ENCODE measurements around the gene ITPR1. TPM values are rescaled to one million over a fixed set of nuclear protein-coding genes. Genes with fewer than 3 reads are reported as not detected.
A peak's percentile ranks its signal among the peaks of the same experiment; 100 is the strongest.

Gene ITPR1
- total RNA-seq, 2 donors from 2014 or later = 254 to 283 TPM

GRCh38 chr3:4520033-4520816 is 27.1 kb downstream of the ITPR1 start:
- TF ChIP-seq CTCF (IDR thresholded peaks at IDR 0.05) = no peak
- H3K9me3 ChIP-seq = no peaks in the 10 kb centered on the region
- H3K27ac ChIP-seq = peak overlapping the region; percentile 70 to 78
- no peak for DNase-seq (ENCODE audit: low spot score)
- peaks cover 65 to 86% of the 10 kb centered on the region in 2 donors for H3K4me1 ChIP-seq (ENCODE audit: control insufficient read depth in 1 of 2, low read depth in 2 of 2)
- no peaks in the 10 kb centered on the region for H3K36me3 ChIP-seq
- ATAC-seq (ENCODE audit: insufficient number of reproducible peaks, low FRiP score, low read depth) = no peak
- H3K4me3 ChIP-seq = peak overlapping the region; percentile 3
- H3K27me3 ChIP-seq (replicated peaks; ENCODE audit: insufficient read depth) = no peaks in the 10 kb centered on the region

- no peak overlapping the region for H3K4me3 ChIP-seq
- no peak for TF ChIP-seq CTCF (IDR thresholded peaks at IDR 0.05)
- H3K36me3 ChIP-seq = no peaks in the 10 kb centered on the region
- no peaks in the 10 kb centered on the region for H3K27me3 ChIP-seq (replicated peaks; ENCODE audit: insufficient read depth)
- no peaks in the 10 kb centered on the region for H3K9me3 ChIP-seq
- DNase-seq (ENCODE audit: low spot score) = no peak
- peak overlapping the region; percentile 1 to 29 for H3K27ac ChIP-seq
- ATAC-seq (ENCODE audit: insufficient number of reproducible peaks, low FRiP score, low read depth) = no peak
- H3K4me1 ChIP-seq (ENCODE audit: control insufficient read depth in 1 of 2, low read depth in 2 of 2) = peaks cover 41 to 63% of the 10 kb centered on the region in 2 donors
These were observed 29.8 kb downstream of the ITPR1 start for GRCh38 chr3:4522947-4523346.

GRCh38 chr3:4523710-4524698 is 30.9 kb downstream of the ITPR1 start:
- H3K27me3 ChIP-seq (replicated peaks; ENCODE audit: insufficient read depth) = no peaks in the 10 kb centered on the region
- no peak for TF ChIP-seq CTCF (IDR thresholded peaks at IDR 0.05)
- peak overlapping the region; percentile 65 to 75 for H3K27ac ChIP-seq
- no peaks in the 10 kb centered on the region for H3K9me3 ChIP-seq
- peaks cover 38 to 63% of the 10 kb centered on the region in 2 donors for H3K4me1 ChIP-seq (ENCODE audit: control insufficient read depth in 1 of 2, low read depth in 2 of 2)
- H3K4me3 ChIP-seq = peak overlapping the region; percentile 23
- DNase-seq (ENCODE audit: low spot score) (no peak), ATAC-seq (ENCODE audit: insufficient number of reproducible peaks, low FRiP score, low read depth) (no peak)
- no peaks in the 10 kb centered on the region for H3K36me3 ChIP-seq

- H3K4me1 ChIP-seq (ENCODE audit: control insufficient read depth in 1 of 2, low read depth in 2 of 2) = peaks cover 23 to 57% of the 10 kb centered on the region in 2 donors
- no peak overlapping the region for H3K27ac ChIP-seq
- no peak for ATAC-seq (ENCODE audit: insufficient number of reproducible peaks, low FRiP score, low read depth)
These were observed 32.5 kb downstream of the ITPR1 start for GRCh38 chr3:4525560-4526223.

More at GRCh38 chr3:4525560-4526223, 32.5 kb downstream of the ITPR1 start:
- Histone ChIP-seq H3K4me3 (no peak overlapping the region), H3K36me3 (no peaks in the 10 kb centered on the region), H3K9me3 (no peaks in the 10 kb centered on the region), H3K27me3 (replicated peaks; ENCODE audit: insufficient read depth) (no peaks in the 10 kb centered on the region)
- no peak for DNase-seq (ENCODE audit: low spot score)
- TF ChIP-seq CTCF (IDR thresholded peaks at IDR 0.05) = no peak

All from thoracic aorta (tissue), 2 donors.